Measurements from ENCODE around the gene TEX14.
A peak's percentile ranks its signal among the peaks of the same experiment; 100 is the strongest.

Gene TEX14

DNA sequence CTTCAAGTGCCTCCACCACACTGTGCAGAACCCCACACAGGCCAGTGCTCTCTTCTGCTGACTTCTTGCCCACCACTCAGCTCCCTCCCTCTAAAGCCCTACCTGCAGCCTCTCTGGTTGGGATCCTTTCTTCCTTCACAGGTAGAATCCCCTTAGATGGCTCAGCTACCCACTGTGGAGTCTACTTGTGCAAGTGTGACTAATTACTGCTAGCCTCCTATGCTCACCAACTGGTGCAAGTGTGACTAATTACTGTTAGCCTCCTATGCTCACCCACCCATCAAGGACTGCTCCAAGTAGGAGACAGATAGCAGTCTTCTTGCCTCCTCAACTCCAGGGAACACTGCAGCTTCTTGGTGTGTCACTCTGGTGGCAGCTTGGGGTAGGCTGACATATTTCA, 43.6 kb downstream of the TEX14 start:
- DNase-seq, result no peak

DNA sequence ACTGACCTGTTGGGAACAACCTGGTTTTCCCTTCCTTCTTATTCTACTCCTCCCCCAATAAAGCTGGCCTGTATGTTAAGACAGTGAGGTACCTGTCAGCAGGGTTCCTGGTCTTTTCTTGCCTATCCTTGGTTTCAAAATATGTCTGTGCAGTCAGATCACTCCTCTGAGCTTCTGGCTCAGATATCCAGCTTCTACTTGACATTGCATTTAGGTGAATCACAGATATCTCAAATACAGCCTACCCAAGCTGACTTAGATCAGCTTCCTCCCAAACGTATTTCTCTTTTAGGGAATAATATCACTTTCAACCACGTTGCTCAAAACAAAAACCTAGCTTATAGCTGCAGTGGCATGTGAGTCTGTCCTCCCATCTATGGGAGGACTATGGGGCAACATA, 48.7 kb downstream of the TEX14 start:
- no peak for DNase-seq

DNA sequence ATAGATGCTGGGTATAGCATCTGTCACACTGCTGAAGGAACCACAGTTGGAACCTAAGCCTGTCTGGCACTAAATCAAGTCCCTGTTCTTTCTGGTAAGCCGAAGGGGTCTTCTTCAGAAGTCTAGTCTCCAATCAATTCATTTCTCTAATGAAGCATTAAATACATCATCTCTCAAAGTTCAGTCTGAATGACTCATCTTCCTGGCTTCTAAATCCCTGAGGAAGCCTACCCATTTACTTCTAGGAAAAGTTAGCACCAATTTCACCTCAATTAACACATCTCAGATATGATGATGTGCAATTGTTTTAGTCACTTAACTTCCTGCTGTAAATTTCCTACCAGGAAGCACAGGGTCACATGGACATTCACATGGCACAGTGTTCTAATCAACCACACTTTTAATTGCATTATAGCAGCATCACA, 49.9 kb downstream of the TEX14 start:
- DNase-seq, result no peak

DNA sequence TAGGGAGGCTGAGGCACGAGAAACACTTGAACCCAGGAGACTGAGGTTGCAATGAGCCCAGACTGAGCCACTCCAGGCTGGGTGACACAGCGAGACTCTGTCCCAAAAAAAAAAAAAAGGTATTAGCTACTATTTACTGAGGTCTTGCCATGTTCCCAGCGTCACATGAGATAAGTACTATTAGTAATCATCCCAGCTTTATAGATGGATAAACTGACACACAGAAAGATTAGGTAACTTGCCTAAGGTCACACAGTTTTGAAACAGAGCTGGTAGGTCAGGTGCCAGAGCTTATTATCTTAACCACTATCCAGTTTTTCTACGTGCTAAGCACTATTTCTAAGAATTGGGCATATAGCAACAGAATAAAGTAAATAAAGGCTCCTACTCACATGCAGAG, 51.6 kb downstream of the TEX14 start:
- no peak for DNase-seq

DNA sequence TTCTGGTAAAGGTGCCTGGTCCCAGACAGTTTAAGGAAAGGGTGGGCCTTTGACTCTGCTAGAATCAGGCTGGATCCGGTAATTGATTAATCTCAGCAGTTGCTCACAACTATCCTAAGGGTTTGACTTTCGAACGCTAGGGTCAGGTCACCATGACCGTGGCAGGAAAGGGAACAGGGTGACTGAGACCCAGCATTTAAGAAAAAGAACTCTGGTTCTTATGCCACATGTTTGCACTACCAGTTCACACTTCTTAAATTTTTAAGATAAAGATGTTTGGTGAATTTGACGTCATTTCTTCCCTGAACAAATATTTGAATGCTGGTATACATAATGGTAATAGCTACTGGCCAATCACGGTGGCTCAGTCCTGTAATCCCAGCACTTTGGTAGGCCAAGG, 52.2 kb downstream of the TEX14 start:
- no peak for DNase-seq

DNA sequence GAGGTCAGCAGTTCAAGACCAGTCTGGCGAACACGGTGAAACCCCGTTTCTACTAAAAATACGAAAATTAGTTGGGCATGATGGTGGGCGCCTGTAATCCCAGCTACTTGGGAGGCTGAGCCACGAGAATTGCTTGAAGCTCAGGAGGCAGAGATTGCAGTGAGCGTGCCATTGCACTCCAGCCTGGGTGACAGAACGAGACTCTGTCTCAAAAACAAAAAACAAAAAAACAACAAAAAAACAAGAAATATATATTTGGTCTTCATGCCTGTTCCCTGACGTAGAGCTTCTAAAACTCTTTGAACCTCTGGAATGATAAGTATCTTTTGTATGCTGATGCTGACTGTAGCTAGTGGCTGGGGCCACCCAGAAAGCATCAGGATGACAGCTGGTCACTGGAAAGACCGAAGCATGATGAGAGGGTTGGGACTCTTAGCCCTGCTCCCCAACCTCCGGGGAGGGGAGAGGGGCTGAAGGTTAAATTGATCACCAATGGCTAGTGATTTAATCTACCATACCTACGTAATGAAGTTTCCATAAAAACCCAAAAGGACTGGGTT, 54.8 kb downstream of the TEX14 start:
- no peak for DNase-seq

DNA sequence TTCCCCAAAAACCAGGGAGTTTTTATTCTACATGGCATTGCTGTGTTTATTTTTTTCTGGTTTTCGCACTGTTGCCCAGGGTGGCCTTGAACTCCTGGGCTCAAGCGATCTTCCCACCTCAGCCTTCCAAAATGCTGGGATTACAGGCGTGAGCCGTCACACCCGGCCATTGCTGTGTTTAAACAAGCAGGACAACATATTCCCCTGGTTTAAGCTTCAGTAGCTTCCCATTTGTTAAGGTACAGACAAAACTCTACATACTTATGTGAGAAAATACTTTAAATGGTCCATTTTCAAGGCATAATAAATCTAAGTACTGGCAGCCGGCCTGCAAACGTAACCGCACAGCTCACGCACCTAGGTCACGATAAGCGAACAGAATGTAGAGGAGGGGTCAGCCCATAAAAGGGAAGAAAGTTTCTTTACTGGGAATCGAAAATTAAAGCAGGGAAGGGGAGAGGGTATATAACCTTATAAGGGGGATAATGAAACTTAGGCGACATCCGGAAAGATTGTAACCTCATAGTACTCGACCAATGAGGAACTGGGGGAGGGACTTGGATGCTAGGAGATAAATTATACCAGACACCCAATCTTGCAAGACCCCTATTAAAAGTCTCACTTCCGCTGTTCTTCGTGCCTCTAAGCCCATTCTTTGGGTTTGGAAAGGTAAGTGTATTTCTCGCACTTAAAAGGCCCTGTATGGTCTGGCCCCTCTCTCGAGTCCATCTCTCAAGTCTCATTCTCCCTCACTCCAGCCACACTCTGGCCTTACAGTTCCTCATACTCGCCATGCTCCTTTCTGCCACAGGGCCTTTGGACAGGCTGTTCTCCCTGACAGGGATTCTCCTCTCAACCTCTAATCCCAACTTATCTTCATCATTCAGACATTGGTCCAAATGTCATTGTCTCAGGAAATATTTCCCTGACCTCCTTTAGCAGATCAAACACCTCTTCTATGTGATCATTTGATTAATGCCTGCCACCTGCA, 59.2 kb downstream of the TEX14 start:
- no peak for DNase-seq

DNA sequence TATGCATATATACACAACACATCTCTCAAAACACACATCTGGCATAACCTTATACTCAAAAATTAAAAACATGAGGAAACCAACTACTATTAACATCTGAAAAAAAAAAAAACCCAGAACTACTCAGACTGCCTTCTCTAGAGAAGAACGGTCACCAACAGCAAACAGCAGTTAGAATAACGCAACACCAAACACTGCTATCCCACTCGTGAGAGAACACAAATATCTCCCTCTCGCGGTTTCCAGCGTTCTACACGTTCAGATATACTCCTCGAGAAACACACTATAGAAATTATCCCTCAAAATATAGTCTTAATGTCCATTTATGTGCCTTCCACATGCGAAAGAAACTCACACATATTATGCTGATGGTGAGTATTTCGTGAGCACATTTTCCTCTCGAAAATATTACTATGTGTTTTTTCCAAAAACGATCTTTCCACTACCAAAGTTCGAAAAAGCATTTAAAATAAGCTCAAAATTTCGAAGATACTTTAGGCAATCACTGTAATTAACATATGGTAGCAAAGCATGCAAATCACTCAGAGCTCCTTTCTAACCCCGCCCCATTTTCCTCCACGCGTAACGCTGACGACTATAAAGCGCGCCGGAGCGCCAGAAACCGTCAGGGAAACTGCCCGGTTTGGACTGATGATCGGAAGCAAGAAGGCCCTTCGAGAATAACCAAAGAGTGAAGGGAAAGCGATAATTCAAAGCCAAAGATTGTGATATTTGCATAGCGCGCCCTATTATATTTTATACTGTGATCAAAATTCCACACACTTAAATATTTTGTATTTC, 60.1 kb downstream of the TEX14 start:
- DNase-seq, result peak; percentile 90

DNA sequence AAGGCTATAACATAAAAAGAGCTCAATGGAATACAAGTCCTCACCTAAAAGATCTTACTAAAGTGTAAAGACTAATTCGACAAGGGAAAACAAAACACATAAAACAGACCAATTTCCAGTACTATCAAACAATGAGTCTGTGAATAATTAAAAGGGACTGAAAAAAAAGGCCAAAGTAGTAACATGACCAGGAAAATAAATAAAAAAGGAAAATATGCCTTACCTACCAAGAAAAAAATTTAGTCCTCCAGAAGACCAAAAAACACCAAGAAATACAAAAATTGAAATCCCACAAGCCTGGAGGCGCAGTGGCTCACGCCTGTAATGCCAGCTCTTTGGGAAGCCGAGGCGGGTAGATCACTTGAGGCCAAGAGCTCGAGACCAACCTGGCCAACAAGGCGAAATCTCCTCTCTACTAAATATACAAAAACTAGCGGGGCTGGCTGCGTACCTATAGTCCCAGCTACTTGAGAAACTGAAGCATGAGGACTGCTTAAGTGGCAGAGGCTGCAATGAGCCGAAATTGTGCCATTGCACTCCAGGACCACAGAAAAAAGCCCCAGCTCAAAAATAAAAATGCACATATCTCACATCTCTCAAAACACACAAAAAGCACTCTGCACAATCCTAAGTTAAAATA, 60.8 kb downstream of the TEX14 start:
- no peak for DNase-seq

DNA sequence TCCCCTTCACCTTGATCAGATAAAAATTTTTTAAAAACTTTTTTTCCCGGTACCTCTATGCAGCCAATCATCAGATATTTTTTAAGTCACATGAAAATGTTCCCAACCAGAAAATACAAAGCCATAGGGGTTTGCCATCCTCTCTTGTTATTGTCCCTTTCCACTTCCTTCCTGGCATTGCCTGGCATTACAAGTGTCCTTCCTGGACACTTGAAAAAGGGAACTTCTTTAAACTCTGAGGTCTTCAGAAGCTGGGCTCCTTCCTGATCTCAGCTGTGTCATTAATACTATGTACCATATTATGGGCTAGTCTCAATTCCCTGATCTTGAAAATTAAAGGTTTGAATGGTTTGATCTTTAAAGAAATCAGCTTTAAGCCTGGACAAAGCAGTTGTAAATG, 64.9 kb downstream of the TEX14 start:
- DNase-seq, result no peak

DNA sequence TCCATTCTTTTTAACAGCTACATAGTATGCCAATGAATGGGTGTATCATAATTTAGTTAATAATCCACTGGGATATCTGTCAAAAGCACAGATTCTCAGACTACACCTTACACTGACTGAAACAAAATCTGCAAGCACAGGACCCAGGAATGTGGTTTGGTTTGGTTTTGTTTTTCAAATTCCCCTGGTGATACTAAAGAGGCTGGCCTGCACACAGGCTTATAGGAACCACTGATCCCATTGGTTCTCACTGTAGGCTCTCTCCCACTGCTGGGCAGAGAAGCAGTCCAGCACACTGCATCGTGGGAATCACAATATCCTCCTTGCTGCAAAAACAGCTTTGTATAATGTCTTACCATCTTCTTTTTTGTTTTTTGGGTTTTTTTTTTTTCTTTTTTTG, 67.1 kb downstream of the TEX14 start:
- DNase-seq, result no peak

DNA sequence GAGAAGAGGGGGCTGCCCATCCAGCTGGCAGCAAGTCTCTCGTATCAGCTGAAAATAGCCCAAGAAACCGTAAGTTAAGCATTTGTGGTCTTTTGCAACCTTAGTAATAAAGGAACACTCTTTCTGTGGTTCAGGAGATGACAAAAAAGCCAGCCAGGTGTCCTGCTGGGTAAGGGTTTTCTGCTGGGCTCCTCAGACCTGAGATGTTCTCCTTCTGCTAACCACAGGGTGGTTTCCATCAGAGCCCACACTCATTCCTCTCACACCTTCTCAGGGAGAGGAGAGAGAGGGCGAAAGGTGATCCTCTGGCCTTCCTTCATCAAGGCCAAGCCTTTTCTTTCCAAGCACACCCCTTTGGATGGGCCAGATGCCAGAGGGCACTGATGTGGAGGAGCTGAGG, 70.7 kb downstream of the TEX14 start:
- DNase-seq, result no peak

DNA sequence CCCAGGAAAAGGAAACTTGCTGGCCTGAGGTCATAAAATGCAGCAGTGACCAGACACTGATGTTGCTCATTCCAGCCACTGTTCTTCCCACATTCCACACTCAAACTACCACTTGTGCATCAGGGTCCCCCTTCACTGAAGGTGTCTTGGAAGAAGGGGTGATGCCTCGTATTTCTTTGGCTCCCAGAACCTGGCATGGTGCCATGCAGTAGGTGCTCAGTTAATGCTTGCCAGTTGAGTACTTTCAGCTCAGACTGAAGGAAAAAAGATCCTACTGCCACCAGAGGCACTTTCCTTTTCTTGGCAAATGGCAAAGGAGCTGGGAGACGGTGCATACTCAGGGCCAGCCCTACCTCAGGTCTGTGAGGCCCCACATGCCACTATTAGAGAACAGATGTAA, 73.5 kb downstream of the TEX14 start:
- no peak for DNase-seq

DNA sequence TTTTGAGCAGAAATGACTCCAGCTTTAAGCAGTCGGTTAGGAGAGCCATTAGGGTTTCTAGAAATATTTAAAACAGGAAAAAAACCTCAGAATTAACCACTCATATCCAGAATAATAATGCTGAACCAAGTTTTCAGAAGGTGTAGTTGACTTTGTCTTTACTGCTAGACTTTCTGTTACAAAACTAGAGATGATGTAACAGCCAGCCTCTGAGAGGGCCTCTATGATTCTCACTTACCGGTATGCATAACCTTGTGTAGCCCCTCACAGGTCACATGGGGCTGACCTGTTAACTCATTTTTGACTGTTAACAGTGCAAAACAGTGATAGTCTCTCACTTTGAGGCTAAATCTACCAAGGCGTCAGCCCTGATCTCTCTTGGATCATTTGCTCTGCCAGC, 74.3 kb downstream of the TEX14 start:
- DNase-seq, result no peak

DNA sequence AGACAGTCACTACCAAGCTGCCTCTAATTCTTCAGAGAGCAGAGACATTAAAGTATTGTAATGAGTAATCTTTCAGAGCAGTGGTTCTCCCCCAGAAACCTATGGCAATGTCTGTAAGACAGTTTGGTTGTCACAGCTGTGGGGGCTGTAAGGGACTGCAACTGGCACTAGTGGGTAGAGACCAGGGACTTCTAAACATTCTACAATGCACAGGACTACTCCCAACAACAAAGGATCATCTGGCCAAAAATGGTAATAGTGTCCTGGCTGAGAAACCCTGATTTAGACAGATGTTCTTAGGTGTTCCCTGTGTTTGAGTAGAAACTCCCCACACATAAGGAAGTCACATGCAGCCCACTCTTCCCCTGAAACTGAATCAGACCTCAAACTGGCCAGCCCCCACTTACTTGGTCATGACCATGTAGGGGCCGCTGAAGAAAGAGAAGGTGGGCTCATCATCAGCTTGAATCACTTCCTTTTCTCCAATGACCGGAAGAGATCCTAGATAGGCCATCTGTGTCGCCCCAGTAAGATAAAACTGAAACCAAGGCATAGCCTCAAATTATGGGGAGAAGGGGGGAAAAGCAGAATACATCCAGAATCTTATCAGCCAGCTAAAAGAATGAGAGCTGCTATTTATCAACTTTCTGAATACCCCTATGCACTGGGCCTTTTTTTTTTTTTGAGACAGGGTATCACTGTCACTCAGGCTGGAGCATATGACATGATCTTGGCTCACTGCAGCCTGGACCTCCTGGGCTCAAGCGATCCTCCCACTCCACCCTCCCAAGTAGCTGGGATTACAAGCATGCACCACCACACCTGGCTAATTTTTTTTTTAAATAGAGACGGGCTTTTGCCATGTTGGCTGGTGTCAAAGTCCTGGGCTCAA, 75.8 kb downstream of the TEX14 start:
- DNase-seq, result no peak

DNA sequence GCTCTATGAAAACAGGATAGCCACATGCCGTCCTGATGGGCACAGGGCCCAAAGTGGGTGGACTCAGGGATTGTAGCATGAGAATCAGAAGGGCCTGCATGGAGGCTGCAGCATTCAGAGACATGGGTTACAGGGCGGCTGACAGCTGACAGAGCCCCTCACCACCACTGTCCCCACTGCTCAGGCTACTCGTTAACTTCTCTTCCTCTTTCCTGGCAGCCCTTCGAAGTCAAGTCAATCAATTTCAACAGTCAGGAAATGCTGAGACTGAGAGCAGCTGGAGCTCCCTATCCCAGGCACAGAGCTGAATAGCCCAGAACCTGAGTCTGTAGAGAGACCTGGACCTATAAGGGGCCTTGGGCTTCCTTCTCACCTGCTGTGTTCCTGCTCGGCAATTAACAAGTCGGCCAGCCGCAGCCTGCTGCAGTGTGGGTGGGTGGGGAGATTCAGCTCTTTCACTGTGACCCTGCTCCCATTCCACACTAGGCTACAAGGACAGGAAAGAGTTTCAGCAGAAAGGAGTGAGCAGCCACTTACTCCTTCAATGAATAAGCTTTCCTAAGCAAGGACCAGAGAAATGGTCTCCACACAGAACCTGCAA, 76.9 kb downstream of the TEX14 start:
- no peak for DNase-seq

DNA sequence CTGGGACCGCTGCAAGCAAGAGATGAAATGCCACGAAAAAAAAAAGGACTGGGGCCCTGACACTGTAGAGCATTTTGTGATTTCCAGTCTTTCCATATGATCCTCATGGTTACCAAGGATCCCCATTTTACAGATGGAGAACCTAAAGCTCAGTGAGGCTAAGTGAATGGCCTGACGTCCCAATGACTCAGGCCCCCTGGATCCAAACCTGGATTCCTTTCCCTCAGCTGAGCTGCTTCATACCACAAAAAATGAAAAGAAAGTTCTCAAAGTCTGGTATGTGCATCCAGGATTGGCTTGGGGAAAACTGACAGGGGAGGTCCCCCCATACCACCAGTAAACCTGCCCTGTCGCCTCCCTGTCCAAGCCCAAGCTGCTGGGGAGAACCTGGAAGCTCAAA, 80.5 kb downstream of the TEX14 start:
- no peak for DNase-seq

DNA sequence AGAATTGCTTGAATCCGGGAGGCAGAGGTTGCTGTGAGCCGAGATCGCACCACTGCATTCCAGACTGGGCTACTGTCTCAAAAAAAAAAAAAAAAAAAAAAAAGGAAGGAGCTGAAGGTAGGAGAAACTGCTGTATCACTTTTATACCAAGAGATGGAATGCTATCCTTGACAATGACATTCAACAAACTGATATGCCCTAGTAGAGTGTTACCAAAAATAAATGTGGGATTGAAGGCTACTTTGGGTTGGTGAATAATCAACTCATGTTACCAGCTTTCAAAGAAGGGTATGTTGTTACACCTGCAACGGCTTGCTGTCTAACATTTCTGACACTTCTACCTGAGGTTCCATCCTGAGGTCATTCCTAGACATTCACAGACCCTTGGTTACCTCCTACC, 84.9 kb downstream of the TEX14 start:
- no peak for DNase-seq

DNA sequence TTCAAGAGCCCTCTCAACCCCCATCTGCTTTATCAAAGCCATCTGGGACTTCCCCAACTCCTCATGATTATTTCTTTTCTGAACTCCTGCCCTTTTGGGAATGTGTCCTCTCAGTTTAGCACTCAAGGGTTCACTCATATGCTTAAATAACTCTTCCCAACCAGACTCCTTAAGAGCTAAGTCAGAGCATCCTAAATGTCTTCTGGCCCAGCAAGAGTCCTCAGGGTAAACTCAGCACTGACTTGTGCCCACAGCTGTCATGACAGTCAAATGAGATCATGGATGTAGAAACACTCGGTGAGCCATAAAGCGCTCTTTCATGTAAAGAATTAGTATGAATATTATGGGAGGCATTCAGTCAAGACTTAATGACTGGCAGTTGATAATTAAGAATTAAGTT, 85.9 kb downstream of the TEX14 start:
- DNase-seq, result no peak

DNA sequence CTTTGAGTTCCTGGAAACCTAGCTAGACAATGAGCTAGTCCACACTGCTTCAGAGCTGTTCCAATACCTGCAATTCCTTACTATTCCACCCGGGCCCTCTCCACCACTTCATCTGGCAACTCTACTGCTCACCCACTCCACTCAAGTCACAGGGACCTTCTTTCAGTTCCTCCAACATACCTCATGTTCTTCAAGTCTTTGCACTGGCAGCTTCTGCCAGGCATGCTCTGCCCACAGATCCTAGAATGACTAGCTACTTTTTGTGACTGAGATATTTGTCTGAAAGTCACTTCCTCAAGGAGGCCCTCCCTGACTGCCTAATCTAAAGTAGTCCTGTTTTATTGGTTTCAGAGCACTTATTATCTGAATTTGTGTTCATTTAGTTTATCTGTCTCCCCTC, 86.4 kb downstream of the TEX14 start:
- no peak for DNase-seq

DNA sequence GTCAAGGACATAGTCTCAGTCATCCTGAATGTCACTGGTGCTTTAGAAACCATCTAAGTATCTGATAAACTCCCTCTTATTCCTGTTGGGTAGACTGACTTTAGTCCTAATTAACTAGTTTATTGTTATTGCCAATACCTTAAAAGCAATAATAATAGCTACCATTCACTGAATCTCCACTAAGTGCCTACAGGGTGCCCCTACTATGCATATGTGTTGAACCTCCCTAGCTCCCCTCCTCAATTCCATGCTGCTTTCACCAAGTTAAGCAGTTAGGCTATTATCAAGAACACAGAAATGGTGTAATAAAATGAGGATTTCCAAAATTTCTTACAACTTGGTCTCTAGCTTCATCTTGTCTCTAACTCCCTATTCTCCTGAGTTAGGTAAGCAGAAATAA, 89.9 kb downstream of the TEX14 start:
- no peak for DNase-seq

DNA sequence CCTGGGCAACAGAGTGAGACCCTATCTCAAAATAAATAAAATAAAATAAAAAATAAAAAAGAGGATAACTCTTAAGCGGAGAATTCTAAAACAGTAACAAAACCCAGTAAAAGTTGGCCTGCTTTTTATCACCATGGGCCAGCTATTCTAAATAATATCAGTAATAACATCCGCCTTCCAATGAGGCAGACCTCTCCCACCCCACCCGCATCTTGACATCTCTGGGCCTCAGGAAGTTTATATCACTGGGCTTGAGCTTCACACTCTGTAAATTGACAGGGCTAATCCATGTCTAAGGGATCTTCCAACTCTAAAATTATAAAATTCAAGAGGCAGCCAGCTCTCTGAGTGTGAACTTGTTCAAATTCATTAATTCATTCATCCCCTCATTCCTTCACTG, 94.5 kb downstream of the TEX14 start:
- no peak for DNase-seq

All from T-helper 9 cell (primary cell).